GM12873 (cell line): Measurements from ENCODE around the gene TBCB.

Experiments used
- CTCF ChIP-seq: IDR thresholded peaks from 2 replicates; pipeline ENCODE4 v1.5.1; 2012; ENCODE audit warnings: low read depth, mild to moderate bottlenecking, moderate library complexity, low read length, control low read depth; ENCODE audit not compliant: insufficient read depth; ENCODE audit errors: missing control alignments

The TBCB gene

DNA sequence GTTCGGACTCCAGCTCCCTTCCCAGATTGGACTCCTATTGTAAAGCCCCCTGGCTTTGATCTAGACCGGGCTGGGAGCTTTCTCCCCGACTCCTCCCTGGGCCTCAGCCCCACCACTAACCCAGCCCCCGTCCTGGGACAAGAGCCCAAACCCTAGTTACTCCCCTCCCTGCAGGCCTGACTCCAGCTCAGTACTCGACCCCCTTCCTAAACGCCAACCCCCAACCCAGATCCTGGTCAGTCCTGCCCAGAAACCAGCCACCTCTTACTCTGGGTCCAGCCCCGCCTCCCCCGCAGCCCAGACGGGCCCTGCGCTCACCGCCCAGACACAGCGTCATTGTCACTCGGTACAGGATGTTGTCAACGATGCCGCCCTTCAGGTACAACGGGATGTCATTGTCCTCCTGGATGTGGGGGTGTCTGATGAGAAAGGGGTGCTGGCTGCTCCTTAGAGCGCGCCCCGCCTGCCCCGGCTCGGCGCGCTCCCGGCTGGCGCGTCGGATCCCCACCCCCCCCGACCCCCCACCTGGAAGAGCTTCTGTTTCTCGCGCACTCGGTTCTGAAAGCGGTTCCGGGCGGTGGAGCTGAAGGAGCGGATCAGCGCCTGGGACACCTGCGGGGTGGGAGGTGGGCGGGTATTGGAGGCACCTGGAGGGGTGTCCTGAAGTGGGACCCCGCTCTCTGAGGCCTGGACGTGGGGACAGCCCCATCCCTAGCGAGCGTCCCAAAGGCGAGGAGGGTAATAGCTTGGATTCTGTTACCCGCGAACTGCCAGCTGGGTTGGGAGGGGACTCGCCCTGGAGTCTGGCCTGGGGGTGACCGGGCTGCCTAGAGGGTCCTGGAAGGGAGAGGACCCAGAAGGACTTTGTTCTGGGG lies 36.1 kb downstream of the TBCB start:
- TF ChIP-seq CTCF, result no peak

DNA sequence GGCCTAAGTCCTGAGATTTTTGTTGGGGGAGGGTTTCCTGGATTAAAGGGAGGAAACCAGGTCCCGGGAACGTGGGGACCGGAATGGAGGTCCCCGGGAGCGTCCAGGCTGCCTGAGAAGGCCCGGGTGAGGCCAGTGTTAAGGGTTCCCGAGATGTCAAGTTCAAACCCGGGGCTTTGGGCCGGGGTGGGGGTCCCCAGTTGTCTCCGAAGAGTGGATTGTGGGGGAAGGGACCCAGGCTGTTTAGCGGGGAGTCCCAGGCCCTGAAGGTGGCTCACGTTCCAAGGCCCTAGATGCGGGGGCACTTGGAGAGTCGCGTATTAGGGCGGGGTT lies 36.7 kb downstream of the TBCB start:
- TF ChIP-seq CTCF, result no peak

GRCh38 chr19:36152352-36153091 lies 37.3 kb downstream of the TBCB start, which contains the start of gene COX7A1:
Gene COX7A1, minus strand, starts transcription at chr19:36152447. Its CDS starts 40 bp downstream, at chr19:36152407.
- no peak for TF ChIP-seq CTCF

DNA sequence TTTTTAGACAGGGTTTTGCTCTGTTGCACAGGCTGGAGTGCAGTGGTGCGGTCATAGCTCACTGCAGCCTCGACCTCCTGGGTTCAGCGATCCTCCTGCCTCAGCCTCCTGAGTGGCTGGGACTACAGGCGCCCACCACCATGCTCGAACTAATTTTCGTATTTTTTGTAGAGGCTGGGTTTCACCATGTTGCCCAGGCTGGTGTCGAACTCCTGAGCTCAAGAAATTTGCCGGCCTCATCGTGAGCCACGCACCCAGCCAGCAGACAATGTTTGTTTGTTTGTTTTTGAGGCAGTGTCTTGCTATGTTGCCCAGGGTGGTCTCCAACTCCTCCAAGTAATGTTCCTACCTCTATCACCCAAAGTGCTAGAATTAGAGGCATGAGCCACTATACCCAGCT lies 37.9 kb downstream of the TBCB start:
- no peak for TF ChIP-seq CTCF

DNA sequence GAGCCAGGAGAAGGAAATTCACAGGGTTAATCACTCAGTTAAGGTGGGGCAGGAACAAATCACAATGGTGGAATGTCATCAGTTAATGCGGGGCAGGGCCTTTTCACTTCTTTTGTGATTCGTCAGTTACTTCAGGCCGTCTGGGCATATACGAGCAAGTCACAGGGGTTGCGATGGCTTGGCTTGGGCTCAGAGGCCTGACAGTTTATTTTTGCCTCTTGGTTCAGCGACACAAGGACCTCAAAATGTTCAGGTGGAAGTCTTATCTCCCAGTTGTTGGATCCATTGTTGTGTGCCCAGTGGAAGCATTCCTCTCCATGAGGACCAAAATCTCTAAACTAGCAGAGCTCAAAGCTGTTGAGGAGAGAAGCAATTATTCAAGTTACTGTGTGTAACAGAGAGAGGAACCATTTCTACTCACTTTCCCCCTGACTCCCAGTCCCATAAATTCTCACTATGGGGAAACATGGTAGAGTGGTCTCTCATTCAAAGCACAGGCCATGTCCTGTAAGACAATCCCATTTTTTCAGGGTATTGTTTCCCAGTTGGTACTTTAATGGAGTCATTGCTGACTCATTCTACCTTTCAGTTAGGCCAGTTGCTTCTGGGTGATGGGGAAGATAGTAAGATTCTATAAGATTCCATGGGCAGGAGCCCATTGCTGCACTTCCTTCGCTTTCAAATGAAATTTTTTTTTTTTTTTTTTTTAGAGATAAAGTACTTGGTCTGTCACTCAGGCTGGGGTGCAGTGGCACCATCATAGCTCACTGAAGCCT lies 45.7 kb downstream of the TBCB start:
- no peak for TF ChIP-seq CTCF

DNA sequence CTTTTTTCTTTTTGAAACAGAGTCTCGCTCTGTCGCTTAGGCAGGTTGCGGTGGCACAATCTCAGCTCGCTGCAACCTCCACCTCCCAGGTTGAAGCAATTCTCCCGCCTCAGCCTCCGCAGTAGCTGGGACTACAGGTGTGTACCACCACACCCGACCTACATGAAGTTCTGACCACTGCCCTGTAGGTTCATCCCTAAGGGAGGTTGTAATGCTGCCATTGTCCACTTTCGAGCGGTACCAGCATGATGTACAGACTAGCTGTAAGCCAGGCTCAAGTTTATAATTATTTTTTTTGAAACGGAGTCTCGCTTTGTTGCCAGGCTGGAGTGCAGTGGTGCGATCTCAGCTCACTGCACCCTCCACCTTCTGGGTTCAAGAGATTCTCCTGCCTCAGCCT lies 48.5 kb downstream of the TBCB start:
- no peak for TF ChIP-seq CTCF
